ENCODE data around the gene ZSWIM6. TPM values are rescaled to one million over a fixed set of nuclear protein-coding genes. Genes with fewer than 3 reads are reported as not detected.

Gene ZSWIM6
- total RNA-seq, 1 experiment from 2014 or later, result 0.68 TPM

- DNase-seq (ENCODE audit: low spot score), result no peak
- in situ Hi-C loops (cut with HindIII; ENCODE audit: low sequenced_read_pairs), result no loop called here
Measured at GRCh38 chr5:61350535-61350934, 18.5 kb downstream of the ZSWIM6 start.

DNA sequence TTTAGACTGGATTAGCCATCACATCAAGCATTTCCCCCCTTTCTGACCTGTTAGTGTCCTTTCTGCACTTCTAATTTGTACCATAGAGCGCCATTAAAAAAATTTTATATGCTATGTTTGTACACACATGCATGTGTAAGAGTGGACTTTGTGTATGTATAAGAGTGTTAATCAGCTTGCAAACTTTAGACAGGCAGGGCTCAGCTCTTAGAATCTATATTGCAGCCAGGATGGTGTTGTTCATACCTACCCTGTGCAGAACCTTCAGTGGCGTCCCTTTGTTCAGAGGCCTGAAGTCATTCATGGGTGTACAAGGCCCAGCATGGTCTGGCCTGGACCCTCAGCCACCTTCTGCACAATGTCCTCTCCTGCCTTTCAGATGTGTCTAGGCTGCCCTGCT lies 19.7 kb downstream of the ZSWIM6 start:
- no peak for DNase-seq (ENCODE audit: low spot score)
- in situ Hi-C loops (cut with HindIII; ENCODE audit: low sequenced_read_pairs), result no loop called here

DNA sequence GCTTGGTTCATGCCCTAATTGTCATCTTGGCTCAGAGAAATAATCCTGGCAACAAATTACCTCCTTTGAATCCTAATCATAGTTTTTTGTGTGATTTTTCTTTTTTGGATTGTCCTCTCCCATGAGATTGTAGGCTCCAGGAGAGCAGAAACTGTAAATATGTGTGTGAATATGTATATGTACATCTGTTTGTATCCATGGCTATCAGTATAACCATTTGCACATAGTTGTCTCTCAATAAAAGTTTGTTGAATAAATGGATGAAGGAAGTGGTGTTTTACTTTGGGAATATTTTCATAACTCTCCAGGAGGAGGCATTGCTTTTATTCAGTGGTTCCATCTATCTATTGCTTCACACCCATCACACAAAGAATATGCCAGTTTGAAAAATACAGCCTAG lies 20.1 kb downstream of the ZSWIM6 start:
- in situ Hi-C loops (cut with HindIII; ENCODE audit: low sequenced_read_pairs), result no loop called here
- DNase-seq (ENCODE audit: low spot score), result no peak

- no peak for DNase-seq (ENCODE audit: low spot score)
- in situ Hi-C loops (cut with HindIII; ENCODE audit: low sequenced_read_pairs), result no loop called here
Measured at GRCh38 chr5:61352612-61353156, 20.6 kb downstream of the ZSWIM6 start.

DNA sequence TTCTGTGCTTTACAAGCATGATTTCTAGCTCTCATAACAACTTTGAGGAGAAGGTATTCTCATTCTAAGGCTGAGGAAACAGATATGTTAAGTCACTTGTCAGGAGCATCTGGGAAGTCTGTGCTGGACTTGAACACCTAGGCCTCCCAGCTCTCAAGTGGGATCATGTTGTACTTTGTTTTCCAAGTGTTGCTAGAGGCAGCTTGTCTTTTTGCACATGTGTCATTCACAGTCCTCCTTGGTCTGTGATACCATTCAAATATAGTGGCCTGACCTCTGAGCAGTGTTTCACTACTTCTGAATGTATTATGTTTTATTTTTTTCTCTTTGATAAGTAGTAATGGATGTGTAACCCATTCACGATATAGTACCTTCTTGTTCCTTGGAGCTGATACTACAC lies 21.2 kb downstream of the ZSWIM6 start:
- no peak for DNase-seq (ENCODE audit: low spot score)
- in situ Hi-C loops (cut with HindIII; ENCODE audit: low sequenced_read_pairs), result no loop called here

GRCh38 chr5:61354199-61354598 lies 22.1 kb downstream of the ZSWIM6 start:
- in situ Hi-C loops (cut with HindIII; ENCODE audit: low sequenced_read_pairs), result no loop called here
- DNase-seq (ENCODE audit: low spot score), result no peak

DNA sequence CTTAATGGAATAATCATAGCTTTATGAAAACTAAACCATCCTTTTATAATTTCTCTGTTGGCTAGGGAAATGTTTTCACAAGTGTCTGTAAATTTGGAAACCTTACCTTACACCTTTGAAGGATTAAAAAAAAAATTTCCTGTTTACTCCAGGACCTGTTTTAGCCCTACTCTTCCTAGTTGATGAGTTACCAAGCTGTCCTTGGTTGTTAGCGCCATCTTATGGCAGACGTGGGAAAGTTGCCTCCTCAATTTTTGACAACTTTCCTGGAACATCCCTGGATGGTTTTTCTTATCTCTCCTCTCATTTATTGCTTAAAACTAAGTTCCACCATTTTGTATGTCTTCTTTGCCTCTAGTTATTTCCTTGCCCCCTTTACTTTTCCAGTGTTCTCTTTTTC lies 25.7 kb downstream of the ZSWIM6 start:
- in situ Hi-C loops (cut with HindIII; ENCODE audit: low sequenced_read_pairs), result no loop called here
- DNase-seq (ENCODE audit: low spot score), result no peak

DNA sequence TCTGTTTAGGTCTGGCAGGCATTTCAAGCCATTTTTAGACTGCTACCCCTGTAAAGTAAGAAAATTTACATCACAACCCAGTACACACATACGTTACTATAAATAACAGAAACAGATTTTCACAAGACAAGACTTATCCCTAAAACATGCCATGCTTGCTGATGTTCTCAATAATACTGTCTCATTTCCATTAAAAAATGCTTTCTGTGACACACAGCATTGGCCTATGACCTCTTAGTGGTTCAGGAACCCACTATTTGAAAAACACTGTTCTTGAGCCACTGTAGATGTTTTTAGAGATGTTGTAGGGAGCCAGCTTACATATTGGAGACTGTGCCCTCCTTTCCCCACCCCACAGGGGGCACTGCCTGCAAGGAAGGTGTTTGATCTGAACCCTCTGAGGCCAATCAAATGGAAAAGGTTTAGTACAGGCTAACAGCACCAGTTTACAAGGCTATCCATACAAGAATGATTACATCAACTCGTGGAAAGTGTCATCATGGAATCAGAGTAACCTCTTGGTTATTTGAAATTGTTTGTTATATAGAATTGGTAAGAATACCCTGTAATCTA lies 30.8 kb downstream of the ZSWIM6 start:
- in situ Hi-C loops (cut with HindIII; ENCODE audit: low sequenced_read_pairs), result no loop called here
- no peak for DNase-seq (ENCODE audit: low spot score)

DNA sequence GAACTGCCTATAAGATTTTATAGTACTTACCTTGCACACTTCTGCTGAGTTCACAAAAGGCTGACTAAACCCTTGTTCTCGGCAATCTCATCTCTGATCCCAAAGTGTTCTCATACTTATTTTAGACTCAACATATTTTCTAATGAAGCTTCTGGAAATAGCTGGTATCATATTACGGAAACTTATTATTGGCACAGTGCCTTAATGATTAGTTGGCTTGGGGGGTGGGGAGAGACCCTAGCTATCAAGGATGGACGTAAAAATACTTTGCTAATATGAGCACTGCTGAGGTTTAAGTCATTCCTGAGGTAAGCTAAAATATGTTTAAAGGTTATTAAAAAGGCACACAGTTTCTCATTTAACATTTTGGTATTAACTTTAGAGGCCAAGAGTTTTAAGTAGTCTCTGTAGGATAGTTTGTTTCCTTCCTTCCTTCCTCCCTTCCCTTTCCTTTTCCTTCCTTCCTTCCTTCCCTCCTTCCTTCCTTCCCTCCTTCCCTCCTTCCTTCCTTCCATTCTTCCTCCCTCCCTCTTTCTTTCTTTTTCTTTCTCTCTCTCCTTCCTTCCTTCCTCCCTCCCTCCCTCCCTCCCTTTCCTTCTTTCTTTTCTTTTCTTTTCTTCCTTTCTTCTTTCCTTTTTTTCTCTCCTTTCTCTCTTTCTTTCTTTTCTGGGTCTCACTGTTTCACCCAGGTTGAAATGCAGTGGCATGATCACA lies 31.5 kb downstream of the ZSWIM6 start:
- in situ Hi-C loops (cut with HindIII; ENCODE audit: low sequenced_read_pairs), result no loop called here
- no peak for DNase-seq (ENCODE audit: low spot score)

DNA sequence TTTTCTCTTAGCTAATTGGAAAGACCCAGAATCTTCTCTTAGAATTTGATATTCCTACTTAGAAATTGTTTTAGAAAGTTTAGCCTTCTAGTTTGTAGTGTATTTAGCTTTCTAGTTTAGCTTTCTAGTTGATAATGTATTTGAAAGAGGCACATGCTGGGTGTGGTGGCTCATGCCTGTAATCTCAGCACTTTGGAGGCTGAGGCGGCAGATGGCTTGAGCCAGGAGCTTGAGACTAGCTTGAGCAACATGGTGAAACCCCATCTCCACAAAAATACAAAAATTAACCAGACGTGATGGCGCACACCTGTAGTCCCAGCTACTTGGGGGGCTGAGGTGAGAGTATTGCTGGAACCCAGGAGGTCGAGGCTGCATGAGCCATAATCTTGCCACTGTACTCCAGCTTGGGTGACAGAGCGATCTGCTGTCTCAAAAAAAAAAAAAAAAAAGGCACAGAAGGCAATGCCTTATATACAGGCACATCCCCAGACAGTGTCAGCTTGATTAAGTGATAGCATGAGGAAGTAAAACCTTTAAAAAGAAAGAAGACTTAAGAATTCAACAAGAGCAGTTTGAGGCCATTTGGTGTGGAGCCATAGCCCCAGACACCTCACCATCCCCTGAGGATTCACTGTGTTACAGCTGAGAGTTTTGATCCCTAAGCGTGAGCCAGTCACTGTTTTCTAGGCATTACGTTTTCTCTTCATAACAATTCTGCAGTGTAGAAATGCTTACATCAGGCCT lies 34.6 kb downstream of the ZSWIM6 start:
- no peak for DNase-seq (ENCODE audit: low spot score)
- in situ Hi-C loops (cut with HindIII; ENCODE audit: low sequenced_read_pairs), result no loop called here

GRCh38 chr5:61370506-61370905 lies 38.4 kb downstream of the ZSWIM6 start:
- DNase-seq (ENCODE audit: low spot score), result no peak
- in situ Hi-C loops (cut with HindIII; ENCODE audit: low sequenced_read_pairs), result no loop called here

DNA sequence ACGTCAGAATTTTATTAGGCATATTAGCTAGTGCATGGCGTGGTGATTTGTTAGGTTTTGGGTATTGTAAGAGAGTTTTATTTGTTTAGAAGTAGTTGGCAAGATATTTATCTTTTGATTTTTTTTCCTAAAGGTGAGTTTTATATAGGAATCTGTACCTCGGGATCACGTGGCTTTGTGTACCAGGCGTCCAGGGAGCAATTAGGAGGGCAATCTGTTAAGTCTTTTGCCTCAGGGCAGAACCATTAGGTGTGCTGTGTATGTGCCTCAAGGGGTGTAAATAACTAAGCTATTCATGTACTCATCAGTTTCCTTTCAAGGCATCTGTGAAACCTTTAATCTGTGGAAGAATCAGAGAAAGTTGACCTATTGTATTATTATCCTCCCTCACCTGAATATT lies 39.4 kb downstream of the ZSWIM6 start:
- DNase-seq (ENCODE audit: low spot score), result no peak
- in situ Hi-C loops (cut with HindIII; ENCODE audit: low sequenced_read_pairs), result no loop called here

- DNase-seq (ENCODE audit: low spot score), result no peak
- in situ Hi-C loops (cut with HindIII; ENCODE audit: low sequenced_read_pairs), result no loop called here
Measured at GRCh38 chr5:61379677-61380076, 47.6 kb downstream of the ZSWIM6 start.

DNA sequence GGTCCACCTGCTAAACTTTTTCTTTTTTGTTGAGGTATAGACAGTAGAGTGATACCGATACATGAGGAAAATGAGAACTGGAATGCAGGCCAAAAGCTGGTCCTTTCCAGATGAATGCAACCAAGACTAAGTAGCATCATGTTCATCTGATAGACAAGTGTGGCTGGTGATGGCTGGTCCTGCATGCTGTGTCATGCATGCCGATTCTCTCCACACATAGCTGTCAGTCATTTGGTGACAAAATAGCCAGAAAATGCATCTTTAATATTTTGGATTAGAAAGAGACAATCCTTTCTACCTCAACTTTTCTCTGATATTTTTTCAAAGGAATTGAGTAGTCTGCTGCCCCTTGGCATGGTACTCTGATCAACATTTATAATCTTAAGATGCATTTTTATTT lies 49.9 kb downstream of the ZSWIM6 start:
- in situ Hi-C loops (cut with HindIII; ENCODE audit: low sequenced_read_pairs), result no loop called here
- DNase-seq (ENCODE audit: low spot score), result no peak

- DNase-seq (ENCODE audit: low spot score), result no peak
- in situ Hi-C loops (cut with HindIII; ENCODE audit: low sequenced_read_pairs), result no loop called here
Measured at GRCh38 chr5:61385627-61386026, 53.6 kb downstream of the ZSWIM6 start.

DNA sequence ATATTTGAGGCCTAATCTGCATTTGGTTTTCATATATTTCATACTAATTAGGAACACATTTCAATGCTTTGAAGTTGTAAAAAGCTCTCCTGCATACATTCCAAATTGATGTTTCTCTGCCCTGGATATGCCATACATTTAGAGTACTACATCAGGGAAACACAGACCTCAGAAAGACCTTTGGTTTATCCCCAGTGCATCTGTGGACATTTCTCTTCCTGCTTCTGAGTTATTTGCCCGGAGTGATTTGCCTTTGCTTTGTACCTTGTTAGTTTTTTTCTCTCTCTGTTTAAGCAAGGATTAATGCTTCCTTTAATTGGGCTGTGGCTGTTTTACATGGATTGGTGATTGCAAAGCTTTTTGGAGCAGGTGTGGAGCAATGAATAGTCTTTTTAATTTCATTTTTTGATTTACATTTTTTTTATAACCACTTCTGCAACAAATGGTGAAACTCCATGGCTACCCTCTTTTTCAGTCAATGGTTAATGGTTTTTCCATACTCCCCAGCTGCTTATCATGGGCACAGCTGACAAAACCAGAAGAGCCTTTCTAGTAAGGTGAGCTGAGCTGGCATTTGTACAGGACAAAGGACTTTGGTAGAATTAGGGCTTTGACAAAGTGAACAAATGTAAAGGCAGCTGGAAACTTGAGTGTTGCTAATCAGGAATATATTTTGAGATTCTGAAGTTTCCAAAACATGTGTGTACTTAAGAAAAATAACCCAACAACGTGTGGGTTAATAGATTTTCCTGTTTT lies 54.2 kb downstream of the ZSWIM6 start:
- in situ Hi-C loops (cut with HindIII; ENCODE audit: low sequenced_read_pairs), result no loop called here
- no peak for DNase-seq (ENCODE audit: low spot score)

DNA sequence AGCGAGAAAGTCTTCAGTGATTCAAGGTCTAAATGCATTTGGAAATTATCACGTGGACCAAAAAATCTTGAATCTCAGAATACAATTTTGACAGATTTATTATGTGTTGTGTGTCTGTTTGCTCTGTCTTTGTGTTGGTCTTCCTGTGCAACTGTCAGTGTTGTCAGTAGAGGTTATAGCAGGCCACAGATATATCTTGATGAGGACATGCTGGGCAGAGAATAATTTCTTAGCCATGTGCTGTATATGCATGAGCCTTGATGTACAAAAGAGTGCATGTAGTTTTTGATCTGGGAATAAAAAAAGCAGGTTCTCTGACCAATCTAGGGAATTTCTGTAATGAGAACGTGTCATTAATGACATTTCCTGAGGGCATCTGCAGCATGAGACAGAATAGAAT lies 57.6 kb downstream of the ZSWIM6 start:
- in situ Hi-C loops (cut with HindIII; ENCODE audit: low sequenced_read_pairs), result no loop called here
- no peak for DNase-seq (ENCODE audit: low spot score)

DNA sequence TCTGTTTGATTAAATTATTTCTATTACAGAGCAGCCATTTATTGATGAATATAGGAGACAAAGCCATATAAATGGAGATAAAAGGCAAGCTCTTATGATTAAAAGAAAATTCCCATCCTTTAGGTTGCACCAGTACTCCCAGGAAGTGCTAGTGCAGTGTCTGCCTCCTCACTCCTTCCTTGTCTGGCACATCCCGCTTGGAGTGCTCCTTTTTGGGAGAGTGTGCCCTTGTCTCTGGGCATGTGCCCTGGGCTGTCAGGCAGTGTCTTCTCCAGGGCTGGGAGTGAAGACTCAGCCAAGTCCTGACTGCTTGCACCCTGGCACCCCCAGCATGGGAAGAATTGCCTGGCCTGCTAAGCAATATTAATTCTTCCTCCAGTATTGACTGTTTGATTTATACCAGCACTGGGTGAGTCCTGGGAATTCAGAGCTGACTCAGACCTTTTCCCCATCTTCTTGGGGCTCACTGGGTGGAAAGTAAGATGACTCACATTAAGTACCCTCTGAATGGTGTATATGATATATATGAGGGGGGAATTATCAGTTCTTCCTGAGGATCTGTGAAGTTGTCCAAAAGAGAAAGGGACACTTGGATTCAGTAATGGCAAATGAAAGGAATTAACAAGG lies 62.1 kb downstream of the ZSWIM6 start:
- DNase-seq (ENCODE audit: low spot score), result no peak
- in situ Hi-C loops (cut with HindIII; ENCODE audit: low sequenced_read_pairs), result no loop called here

- in situ Hi-C loops (cut with HindIII; ENCODE audit: low sequenced_read_pairs), result no loop called here
- no peak for DNase-seq (ENCODE audit: low spot score)
Measured at GRCh38 chr5:61394793-61395192, 62.7 kb downstream of the ZSWIM6 start.
